OCI-LY3 (cell line): ENCODE measurements around the gene TUBA4B.

Experiments used
- H2AFZ ChIP-seq: fragments of 200-600, 300-600 bp; shearing (Covaris generic); 2 replicates; pipeline ENCODE4 v1.6.0; 2014; ENCODE audit warnings: antibody characterized with exemption, low read depth, low read length
- H3K27ac ChIP-seq: fragments of 200-600, 300-600 bp; sonication (generic); 2 replicates; pipeline ENCODE4 v1.5.1; 2014; ENCODE audit warnings: mild to moderate bottlenecking, low read length, moderate library complexity, mixed read lengths
- H3K27me3 ChIP-seq: fragments of 200-600, 300-600 bp; sonication (generic); 2 replicates; pipeline ENCODE4 v1.6.1; 2014; ENCODE audit warnings: low read depth, low read length, mixed read lengths
- H3K36me3 ChIP-seq: fragments of 200-600, 300-600 bp; sonication (generic); replicated peaks from 2 replicates; pipeline ENCODE3; 2014; ENCODE audit warnings: low read depth, low read length, mixed read lengths
- H3K4me1 ChIP-seq: fragments of 300-600, 200-600 bp; sonication (generic); 2 replicates; pipeline ENCODE4 v1.6.1; 2014; ENCODE audit warnings: low read length, mixed read lengths
- H3K4me2 ChIP-seq: fragments of 200-600, 300-600 bp; sonication (generic); 2 replicates; pipeline ENCODE4 v1.6.1; 2014; ENCODE audit warnings: low read length, mixed read lengths
- H3K4me3 ChIP-seq: fragments of 300-600, 200-600 bp; sonication (generic); 2 replicates; pipeline ENCODE4 v1.5.1; 2014; ENCODE audit warnings: antibody characterized with exemption, mild to moderate bottlenecking, low read length, moderate library complexity
- H3K79me2 ChIP-seq: fragments of 300-600, 200-600 bp; shearing (Covaris generic); 2 replicates; pipeline ENCODE4 v1.6.1; 2014; ENCODE audit warnings: mild to moderate bottlenecking, low read length, mixed read lengths
- H3K9ac ChIP-seq: fragments of 300-600, 200-600 bp; shearing (Covaris generic); 2 replicates; pipeline ENCODE4 v1.6.0; 2014; ENCODE audit warnings: mild to moderate bottlenecking, low read length, moderate library complexity
- H3K9me3 ChIP-seq: fragments of 200-600, 300-600 bp; shearing (Covaris generic); 2 replicates; pipeline ENCODE4 v1.6.1; 2014; ENCODE audit warnings: low read length, mixed read lengths; ENCODE audit not compliant: insufficient read depth
- H4K20me1 ChIP-seq: fragments of 200-600, 300-600 bp; sonication (generic); 2 replicates; pipeline ENCODE4 v1.6.1; 2016; ENCODE audit warnings: low read length, mixed read lengths; ENCODE audit not compliant: insufficient read depth
- CTCF ChIP-seq: fragments of 200-600, 300-600 bp; sonication (generic); IDR thresholded peaks from 2 replicates; pipeline ENCODE4 v1.5.1; 2014; ENCODE audit warnings: antibody characterized with exemption, low read length, low read depth
- EZH2phosphoT487 ChIP-seq: fragments of 200-600 bp; shearing (Covaris generic); IDR thresholded peaks from 2 replicates; pipeline ENCODE4 v1.6.1; 2018; ENCODE audit warnings: antibody characterized with exemption, mixed run types, low read depth

TUBA4B gene

GRCh38 chr2:219287580-219288265, 34.7 kb downstream of the TUBA4B start:
- TF ChIP-seq EZH2phosphoT487 = no peak
- TF ChIP-seq CTCF = no peak
- Histone ChIP-seq H2AFZ (no peak overlapping the region), H3K4me1 (no peaks in the 10 kb centered on the region)

GRCh38 chr2:219289195-219289536, 36.1 kb downstream of the TUBA4B start:
- Histone ChIP-seq H3K9me3 (no peaks in the 10 kb centered on the region), H3K4me3 (no peak overlapping the region), H3K9ac (no peak overlapping the region), H2AFZ (no peak overlapping the region), H3K36me3 (no peaks in the 10 kb centered on the region), H3K27me3 (no peaks in the 10 kb centered on the region), H3K4me1 (no peaks in the 10 kb centered on the region), H3K4me2 (no peak overlapping the region), H3K27ac (no peak overlapping the region), H4K20me1 (no peaks in the 10 kb centered on the region), H3K79me2 (no peaks in the 10 kb centered on the region)
- TF ChIP-seq EZH2phosphoT487 (no peak), CTCF (no peak)

More at GRCh38 chr2:219287580-219288265, 34.7 kb downstream of the TUBA4B start:
- Histone ChIP-seq H3K9me3 (no peaks in the 10 kb centered on the region), H3K4me2 (no peak overlapping the region), H3K4me3 (no peak overlapping the region), H3K27me3 (no peaks in the 10 kb centered on the region), H3K9ac (no peak overlapping the region), H4K20me1 (no peaks in the 10 kb centered on the region), H3K27ac (no peak overlapping the region), H3K79me2 (no peaks in the 10 kb centered on the region), H3K36me3 (no peaks in the 10 kb centered on the region)

- Histone ChIP-seq H4K20me1 (no peaks in the 10 kb centered on the region), H3K9ac (no peak overlapping the region), H3K27me3 (no peaks in the 10 kb centered on the region), H3K4me1 (no peaks in the 10 kb centered on the region), H3K36me3 (no peaks in the 10 kb centered on the region), H3K4me3 (no peak overlapping the region), H2AFZ (no peak overlapping the region), H3K4me2 (no peak overlapping the region), H3K79me2 (no peaks in the 10 kb centered on the region), H3K27ac (no peak overlapping the region), H3K9me3 (no peaks in the 10 kb centered on the region)
- no peak for TF ChIP-seq EZH2phosphoT487
- TF ChIP-seq CTCF = no peak
Observed at GRCh38 chr2:219289537-219290361, 36.7 kb downstream of the TUBA4B start.

GRCh38 chr2:219290381-219291171, 37.5 kb downstream of the TUBA4B start:
- Histone ChIP-seq H3K4me2 (no peak overlapping the region), H3K27me3 (0 out of 2 replicates have a peak, but pooled peaks cover 3% of the 10 kb centered on the region), H3K4me1 (peaks cover 6% of the 10 kb centered on the region; the same call in 1 of the 2 replicates), H3K9ac (no peak overlapping the region), H4K20me1 (no peaks in the 10 kb centered on the region), H3K36me3 (no peaks in the 10 kb centered on the region), H3K9me3 (no peaks in the 10 kb centered on the region), H2AFZ (no peak overlapping the region), H3K27ac (no peak overlapping the region), H3K79me2 (no peaks in the 10 kb centered on the region), H3K4me3 (no peak overlapping the region)
- TF ChIP-seq EZH2phosphoT487 (no peak), CTCF (no peak)
